ENCODE data around the gene ASGR2. TPM values are rescaled to one million over a fixed set of nuclear protein-coding genes. Genes with fewer than 3 reads are reported as not detected.

Gene ASGR2
- total RNA-seq, 1 donor from 2014 or later = not detected

GRCh38 chr17:7144213-7144612, 29.6 kb upstream of the ASGR2 start:
- Mint-ChIP-seq H3K27ac (ENCODE audit: unreplicated experiment) (no peak overlapping the region), H3K27me3 (ENCODE audit: low read depth) (peaks cover 55% of the 10 kb centered on the region), H3K36me3 (ENCODE audit: low read depth) (no peaks in the 10 kb centered on the region), H3K4me1 (peaks cover 24% of the 10 kb centered on the region), H3K4me3 (no peak overlapping the region), H3K9me3 (no peaks in the 10 kb centered on the region)
- no peak for DNase-seq (ENCODE audit: low read depth, low spot score)
- TF ChIP-seq, protein P1, sequence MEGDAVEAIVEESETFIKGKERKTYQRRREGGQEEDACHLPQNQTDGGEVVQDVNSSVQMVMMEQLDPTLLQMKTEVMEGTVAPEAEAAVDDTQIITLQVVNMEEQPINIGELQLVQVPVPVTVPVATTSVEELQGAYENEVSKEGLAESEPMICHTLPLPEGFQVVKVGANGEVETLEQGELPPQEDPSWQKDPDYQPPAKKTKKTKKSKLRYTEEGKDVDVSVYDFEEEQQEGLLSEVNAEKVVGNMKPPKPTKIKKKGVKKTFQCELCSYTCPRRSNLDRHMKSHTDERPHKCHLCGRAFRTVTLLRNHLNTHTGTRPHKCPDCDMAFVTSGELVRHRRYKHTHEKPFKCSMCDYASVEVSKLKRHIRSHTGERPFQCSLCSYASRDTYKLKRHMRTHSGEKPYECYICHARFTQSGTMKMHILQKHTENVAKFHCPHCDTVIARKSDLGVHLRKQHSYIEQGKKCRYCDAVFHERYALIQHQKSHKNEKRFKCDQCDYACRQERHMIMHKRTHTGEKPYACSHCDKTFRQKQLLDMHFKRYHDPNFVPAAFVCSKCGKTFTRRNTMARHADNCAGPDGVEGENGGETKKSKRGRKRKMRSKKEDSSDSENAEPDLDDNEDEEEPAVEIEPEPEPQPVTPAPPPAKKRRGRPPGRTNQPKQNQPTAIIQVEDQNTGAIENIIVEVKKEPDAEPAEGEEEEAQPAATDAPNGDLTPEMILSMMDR (conservative IDR thresholded peaks at IDR 0.05) = no peak

DNA sequence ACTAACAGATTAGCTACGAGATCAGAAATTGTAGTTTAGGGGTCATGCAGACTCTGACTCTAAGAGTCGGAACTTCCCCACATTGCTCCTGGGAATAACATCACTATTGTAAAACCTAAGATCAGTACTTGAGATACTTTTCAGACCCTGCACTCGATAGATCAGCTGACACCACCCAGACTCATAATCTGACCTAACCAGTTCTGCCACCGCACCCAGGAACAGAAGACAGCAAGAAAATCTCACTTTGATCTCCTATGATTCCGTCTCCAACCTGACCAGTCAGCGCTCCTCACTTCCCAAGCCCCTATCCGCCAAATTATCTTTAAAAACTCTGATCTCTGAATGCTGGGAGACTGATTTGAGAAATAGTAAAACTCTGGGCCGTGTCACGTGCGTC, 27.2 kb upstream of the ASGR2 start:
- Mint-ChIP-seq H3K4me1 (peaks cover 23% of the 10 kb centered on the region), H3K27me3 (ENCODE audit: low read depth) (peaks cover 62% of the 10 kb centered on the region), H3K9me3 (no peaks in the 10 kb centered on the region), H3K4me3 (no peak overlapping the region), H3K27ac (ENCODE audit: unreplicated experiment) (no peak overlapping the region), H3K36me3 (ENCODE audit: low read depth) (no peaks in the 10 kb centered on the region)
- TF ChIP-seq, protein P1 (conservative IDR thresholded peaks at IDR 0.05) = no peak
- DNase-seq (ENCODE audit: low read depth, low spot score) = no peak

- no peaks in the 10 kb centered on the region for H3K36me3 Mint-ChIP-seq (ENCODE audit: low read depth)
- H3K4me3 Mint-ChIP-seq = no peak overlapping the region
- TF ChIP-seq, protein P1 (conservative IDR thresholded peaks at IDR 0.05) = no peak
- H3K27me3 Mint-ChIP-seq (ENCODE audit: low read depth) = peaks cover 61% of the 10 kb centered on the region
- no peaks in the 10 kb centered on the region for H3K9me3 Mint-ChIP-seq
- H3K4me1 Mint-ChIP-seq = peaks cover 12% of the 10 kb centered on the region
- H3K27ac Mint-ChIP-seq (ENCODE audit: unreplicated experiment) = no peak overlapping the region
- DNase-seq (ENCODE audit: low read depth, low spot score) = no peak
These were observed 24.8 kb upstream of the ASGR2 start for GRCh38 chr17:7139400-7139799.

DNA sequence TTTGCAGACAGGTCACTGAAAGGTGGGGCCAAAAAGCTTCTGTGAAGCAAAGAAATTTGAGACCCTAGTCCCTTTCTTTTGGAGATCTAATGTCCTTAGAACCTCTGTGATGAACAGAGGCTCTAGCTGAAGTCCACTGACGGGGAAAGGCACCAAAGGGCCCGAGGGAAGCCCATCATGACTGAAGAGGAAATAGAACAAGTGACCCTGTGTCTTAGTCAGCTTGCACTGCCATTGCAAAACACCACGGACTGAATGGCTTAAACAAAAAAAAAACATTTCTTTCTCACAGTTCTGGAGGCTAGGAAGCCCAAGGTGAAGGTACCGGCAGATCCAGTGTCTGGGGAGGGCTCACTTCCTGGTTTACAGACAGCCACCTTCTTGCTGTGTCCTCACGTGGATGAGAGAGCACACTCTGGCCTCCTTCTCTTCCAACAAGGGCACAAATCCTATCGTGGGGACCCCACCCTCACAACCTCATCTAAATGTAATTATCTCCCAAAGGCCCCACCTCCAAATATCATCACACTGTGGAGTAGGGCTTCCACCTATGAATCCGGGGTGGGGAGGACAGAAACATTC, 24.3 kb upstream of the ASGR2 start:
- H3K27me3 Mint-ChIP-seq (ENCODE audit: low read depth) = peaks cover 60% of the 10 kb centered on the region
- no peaks in the 10 kb centered on the region for H3K9me3 Mint-ChIP-seq
- H3K27ac Mint-ChIP-seq (ENCODE audit: unreplicated experiment) = no peak overlapping the region
- H3K4me1 Mint-ChIP-seq = peaks cover 8% of the 10 kb centered on the region
- TF ChIP-seq, protein P1 (conservative IDR thresholded peaks at IDR 0.05) = no peak
- no peaks in the 10 kb centered on the region for H3K36me3 Mint-ChIP-seq (ENCODE audit: low read depth)
- no peak for DNase-seq (ENCODE audit: low read depth, low spot score)
- H3K4me3 Mint-ChIP-seq = no peak overlapping the region

GRCh38 chr17:7137171-7137943, 22.7 kb upstream of the ASGR2 start:
- Mint-ChIP-seq H3K36me3 (ENCODE audit: low read depth) (no peaks in the 10 kb centered on the region), H3K4me1 (peaks cover 22% of the 10 kb centered on the region), H3K27ac (ENCODE audit: unreplicated experiment) (no peak overlapping the region), H3K27me3 (ENCODE audit: low read depth) (peaks cover 63% of the 10 kb centered on the region), H3K9me3 (no peaks in the 10 kb centered on the region), H3K4me3 (no peak overlapping the region)
- no peak for DNase-seq (ENCODE audit: low read depth, low spot score)
- TF ChIP-seq, protein P1 (conservative IDR thresholded peaks at IDR 0.05) = no peak

Data from neural crest cell (in vitro differentiated cells).